Neural progenitor cell (in vitro differentiated cells): ENCODE data around the gene EYA3.
"Not testable (repeated sequence)": the region's sequence is repeated elsewhere in the genome, so short reads cannot be mapped to it uniquely, and the experiment has no call there.

ENCODE experiments used
- CTCF ChIP-seq: fragments of 200-600 bp; sonication (generic); IDR thresholded peaks from 2 replicates; pipeline ENCODE4 v1.5.1; 2017; ENCODE audit warnings: antibody characterized with exemption, mild to moderate bottlenecking
- EZH2 ChIP-seq: fragments of 200-600 bp; sonication (generic); IDR thresholded peaks from 2 replicates; pipeline ENCODE4 v1.6.1; 2017; ENCODE audit warnings: antibody characterized with exemption, mild to moderate bottlenecking, moderate library complexity

DNA sequence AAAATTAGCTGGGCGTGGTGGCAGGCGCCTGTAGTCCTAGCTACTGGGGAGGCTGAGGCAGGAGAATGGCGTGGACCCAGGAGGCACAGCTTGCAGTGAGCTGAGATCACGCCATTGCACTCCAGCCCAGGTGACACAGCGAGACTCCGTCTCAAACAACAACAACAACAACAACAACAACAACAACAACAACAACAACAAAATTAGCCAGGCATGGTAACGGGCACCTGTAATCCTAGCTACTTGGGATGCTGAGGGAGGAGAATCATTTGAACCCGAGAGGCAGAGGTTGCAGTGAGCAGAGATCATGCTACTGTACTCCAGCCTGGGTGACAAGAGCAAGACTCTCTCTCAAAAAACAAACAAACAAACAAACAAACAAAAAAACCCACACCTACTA, 85.3 kb downstream of the EYA3 start:
- not testable (repeated sequence) for TF ChIP-seq CTCF, EZH2
